ENCODE measurements around the gene PIEZO2.

DNA sequence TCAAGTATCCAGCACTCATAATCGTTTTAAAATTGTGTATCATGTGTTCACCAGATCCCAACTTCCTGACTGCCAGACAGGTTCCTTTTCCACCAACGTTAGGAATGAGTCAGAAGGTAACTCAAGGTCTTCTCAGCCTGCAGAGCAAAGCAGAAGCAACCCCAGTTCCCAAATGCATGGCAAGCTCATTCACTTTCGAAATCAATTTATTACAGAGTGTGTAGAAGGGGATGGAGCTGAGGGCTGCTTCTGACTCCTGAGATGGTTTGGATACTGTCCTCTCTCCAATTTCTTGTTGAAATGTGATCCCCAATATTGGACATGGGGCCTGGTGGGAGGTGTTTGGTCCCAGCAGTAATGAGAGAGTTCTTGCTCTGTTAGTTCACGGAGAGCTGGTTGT, 114.5 kb downstream of the PIEZO2 start:
- TF ChIP-seq, protein P1, sequence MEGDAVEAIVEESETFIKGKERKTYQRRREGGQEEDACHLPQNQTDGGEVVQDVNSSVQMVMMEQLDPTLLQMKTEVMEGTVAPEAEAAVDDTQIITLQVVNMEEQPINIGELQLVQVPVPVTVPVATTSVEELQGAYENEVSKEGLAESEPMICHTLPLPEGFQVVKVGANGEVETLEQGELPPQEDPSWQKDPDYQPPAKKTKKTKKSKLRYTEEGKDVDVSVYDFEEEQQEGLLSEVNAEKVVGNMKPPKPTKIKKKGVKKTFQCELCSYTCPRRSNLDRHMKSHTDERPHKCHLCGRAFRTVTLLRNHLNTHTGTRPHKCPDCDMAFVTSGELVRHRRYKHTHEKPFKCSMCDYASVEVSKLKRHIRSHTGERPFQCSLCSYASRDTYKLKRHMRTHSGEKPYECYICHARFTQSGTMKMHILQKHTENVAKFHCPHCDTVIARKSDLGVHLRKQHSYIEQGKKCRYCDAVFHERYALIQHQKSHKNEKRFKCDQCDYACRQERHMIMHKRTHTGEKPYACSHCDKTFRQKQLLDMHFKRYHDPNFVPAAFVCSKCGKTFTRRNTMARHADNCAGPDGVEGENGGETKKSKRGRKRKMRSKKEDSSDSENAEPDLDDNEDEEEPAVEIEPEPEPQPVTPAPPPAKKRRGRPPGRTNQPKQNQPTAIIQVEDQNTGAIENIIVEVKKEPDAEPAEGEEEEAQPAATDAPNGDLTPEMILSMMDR (IDR thresholded peaks at IDR 0.05): no peak
- no peak for TF ChIP-seq POLR2A (IDR thresholded peaks at IDR 0.05)

Measured in heart left ventricle (tissue), 13 donors.